GM21529 (cell line): ENCODE data around the gene UAP1.

Experiments
- ATAC-seq: cut with Tn5 transposase; IDR thresholded peaks from one replicate; pipeline ENCODE4 v1.9.1; 2021; ENCODE audit not compliant: unreplicated experiment

The UAP1 gene

GRCh38 chr1:162561616-162562469, at the start of gene UAP1:
Gene UAP1, plus strand, starts transcription at chr1:162561722. Its CDS starts 4,347 bp downstream, at chr1:162566069.
- ATAC-seq = peak; percentile 41

- ATAC-seq = no peak
Measured at GRCh38 chr1:162527314-162527713, 34.2 kb upstream of the UAP1 start.

GRCh38 chr1:162530307-162530987, 31.1 kb upstream of the UAP1 start:
- ATAC-seq = peak; percentile 92

GRCh38 chr1:162530988-162531319, 30.6 kb upstream of the UAP1 start:
- ATAC-seq = no peak

DNA sequence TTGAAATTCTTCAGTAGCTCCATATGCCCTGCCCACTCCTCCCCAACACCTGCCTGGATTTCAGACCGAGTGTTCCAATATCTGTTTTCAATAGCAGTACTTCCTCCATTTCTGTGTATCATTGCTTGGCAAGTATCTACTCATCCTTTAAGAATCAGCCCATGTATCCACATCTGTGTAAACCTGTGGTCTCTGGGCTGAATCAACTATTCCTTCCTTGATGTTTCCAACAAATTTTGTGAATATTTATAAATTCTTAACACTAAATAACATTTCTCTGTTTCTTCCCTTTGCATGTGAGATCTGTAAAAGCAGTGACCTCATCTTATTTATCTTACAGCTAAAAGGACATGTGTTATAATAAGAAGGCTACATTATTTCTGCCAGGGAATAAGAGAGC, 26.0 kb upstream of the UAP1 start:
- no peak for ATAC-seq

- no peak for ATAC-seq
Measured at GRCh38 chr1:162536511-162536910, 25.0 kb upstream of the UAP1 start.

GRCh38 chr1:162537216-162537615, 24.3 kb upstream of the UAP1 start:
- ATAC-seq = no peak

GRCh38 chr1:162538815-162539431, 22.6 kb upstream of the UAP1 start:
- no peak for ATAC-seq

GRCh38 chr1:162541619-162542141, 19.8 kb upstream of the UAP1 start:
- no peak for ATAC-seq

GRCh38 chr1:162543228-162543627, 18.3 kb upstream of the UAP1 start:
- ATAC-seq = no peak

- no peak for ATAC-seq
Measured at GRCh38 chr1:162548170-162548569, 13.4 kb upstream of the UAP1 start.

DNA sequence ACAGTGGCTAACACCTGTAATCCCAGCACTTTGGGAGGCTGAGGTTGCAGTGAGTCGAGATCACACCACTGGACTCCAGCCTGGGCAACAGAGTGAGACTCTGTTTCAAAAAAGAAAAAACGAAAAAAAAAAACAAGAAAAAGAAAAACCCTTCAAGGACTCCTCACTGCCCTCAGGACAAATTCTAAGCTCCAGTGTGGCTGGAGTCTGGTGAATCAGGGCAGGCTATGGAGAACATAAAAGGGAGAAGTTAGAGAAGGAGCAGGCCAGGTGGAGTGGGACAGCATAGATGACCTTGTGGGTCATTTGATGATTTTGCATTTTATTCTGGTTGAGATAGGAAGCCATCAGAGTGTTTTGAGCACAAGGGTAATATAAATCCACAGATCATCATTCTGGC, 12.5 kb upstream of the UAP1 start:
- no peak for ATAC-seq

DNA sequence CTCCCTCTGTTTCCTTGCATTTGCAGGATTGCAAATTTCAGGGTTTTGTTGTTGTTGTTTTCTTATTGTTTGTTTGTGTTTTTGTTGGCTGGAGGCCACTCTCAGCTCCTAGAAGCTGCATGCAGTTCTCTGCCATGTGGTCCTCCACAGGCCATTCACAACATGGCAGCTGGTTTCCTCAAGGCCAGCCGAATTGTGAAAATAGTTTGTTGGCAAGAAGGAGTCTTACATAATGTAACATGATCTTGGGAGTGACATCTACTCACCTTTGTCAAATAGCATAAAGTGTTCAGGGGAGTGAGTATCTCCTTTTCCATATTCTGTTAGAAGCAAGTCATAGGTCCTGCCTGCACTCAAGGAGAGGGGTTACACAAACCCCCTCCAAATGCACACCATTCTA, 10.6 kb upstream of the UAP1 start:
- ATAC-seq = no peak

DNA sequence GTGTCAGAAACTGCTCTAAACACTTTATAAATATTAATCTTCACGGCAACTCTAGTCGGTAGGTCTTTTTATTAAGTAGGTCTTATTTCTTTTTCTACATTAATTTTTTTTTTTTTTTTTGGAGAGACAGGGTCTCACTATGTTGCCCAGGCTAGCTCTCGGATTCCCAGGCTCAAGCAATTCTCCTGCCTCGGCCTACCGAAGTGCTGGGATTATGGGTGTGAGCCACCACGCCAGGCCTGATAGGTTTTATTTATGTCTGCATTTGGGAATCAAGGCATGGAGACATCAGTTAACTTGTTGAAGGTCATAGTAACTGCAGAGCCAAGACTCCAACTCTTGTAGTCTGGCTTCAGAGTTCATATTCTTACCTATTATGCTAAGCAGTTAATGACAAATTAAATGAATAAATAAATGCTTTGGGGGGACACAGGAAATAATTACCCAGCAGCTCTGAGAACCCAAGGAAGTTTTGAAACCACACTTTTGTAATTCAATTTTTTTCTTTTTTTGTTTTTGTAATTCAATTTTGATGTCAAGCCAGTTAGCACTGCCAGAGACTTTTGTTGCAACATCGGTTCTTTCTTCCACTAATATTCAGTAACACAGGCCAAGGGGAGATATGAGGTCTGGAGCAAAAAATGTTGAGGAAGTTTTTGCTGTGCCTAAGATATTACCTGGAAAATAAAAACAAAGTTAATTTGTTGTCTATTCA, 9.4 kb upstream of the UAP1 start:
- ATAC-seq = no peak

DNA sequence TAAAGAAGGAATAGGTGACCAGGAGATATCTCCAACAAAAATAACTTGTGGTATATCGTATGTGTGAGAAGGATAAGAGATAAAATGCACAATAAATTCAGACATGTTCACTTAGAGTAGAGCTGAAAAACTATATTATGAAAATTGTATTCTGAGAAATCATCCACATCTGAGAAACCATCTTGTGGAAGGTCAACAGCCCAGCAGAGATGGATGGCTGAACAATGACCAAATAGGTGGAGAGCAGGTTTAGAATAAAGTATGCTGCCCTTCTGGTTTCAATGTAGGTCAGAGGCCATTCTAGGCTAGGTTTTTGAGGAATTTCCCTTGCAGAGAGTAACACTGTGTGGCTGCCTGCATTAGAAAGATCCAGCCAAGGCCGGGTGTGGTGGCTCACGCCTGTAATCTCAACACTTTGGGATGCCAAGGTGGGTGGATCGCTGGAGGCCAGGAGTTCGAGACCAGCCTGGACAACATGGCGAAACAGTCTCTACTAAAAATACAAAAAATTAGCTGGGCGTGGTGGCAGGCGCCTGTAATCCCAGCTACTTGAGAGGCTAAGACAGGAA, 8.8 kb upstream of the UAP1 start:
- no peak for ATAC-seq

DNA sequence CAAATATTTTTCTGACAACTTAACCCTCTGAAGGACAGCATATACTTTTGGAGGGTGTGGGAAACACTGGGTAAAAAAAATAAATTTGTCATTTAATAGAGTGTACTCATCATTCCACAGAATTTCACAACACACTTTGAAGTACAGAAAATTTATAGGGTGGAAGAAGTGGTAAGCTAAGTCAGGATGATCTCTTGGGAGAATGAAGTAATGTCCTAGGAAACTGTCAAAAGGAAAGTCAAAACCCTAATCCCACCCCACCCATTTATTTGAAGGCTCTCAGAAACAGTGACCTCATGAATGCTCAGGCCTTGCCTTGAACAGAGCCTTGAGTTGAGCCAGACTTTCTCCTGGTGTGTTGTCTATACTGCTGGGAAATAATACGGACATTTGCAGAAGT, 7.3 kb upstream of the UAP1 start:
- no peak for ATAC-seq

DNA sequence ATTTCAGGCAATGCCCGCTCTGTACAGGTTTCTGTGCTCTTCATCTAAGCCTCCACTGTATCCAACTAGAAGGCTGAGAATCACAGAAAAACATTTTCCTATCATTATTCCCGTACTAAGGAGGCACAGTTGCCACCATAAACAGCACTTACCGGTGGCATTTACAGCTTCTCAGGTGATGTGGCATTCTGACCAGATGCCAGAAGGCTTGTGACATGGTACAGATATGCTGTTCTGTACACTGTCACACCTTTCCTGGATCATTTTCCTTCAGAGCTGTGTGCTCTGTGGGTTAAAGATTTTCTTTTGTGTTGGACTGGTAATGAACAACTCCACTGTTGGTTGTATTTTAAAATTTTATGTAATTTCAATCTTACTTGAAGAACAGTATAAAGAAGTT, 4.0 kb upstream of the UAP1 start:
- no peak for ATAC-seq

- ATAC-seq = no peak
Measured at GRCh38 chr1:162560303-162561036, 1.1 kb upstream of the UAP1 start.

GRCh38 chr1:162561037-162561615, 396 bp upstream of the UAP1 start:
- peak; percentile 95 for ATAC-seq

DNA sequence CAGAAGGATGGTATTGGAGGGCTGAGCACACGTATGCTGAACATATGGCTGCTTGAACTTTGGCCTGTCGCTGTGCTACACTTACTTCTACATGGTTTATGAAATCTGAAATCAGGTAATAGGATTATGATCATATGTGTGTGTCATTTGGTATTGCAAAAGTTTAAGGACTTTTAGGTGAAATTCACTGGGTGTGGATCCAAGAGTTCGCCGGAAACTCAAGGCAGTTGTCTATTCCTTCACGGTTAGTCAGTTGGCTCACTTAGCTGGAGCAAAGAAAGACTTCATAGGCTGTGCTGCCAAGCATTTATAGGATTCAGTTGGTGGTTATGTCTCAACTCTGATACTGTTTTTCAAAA, 927 bp downstream of the UAP1 start:
- no peak for ATAC-seq
